H1 (cell line): ENCODE results near the gene ARFGEF3. TPM values are rescaled to one million over a fixed set of nuclear protein-coding genes. Genes with fewer than 3 reads are reported as not detected.

Source experiments
- CTCF ChIA-PET: fragments of 300-600 bp; sonication (Branson Sonifier 250); formaldehyde crosslinking; loops from one replicate; lab custom pipeline; 2021; ENCODE audit not compliant: partially characterized antibody; lab: Charles Lee
- POLR2A ChIA-PET: fragments of 300-600 bp; sonication (Branson Sonifier 250); formaldehyde crosslinking; loops from one replicate; lab custom pipeline; 2021; ENCODE audit warnings: inconsistent platforms; ENCODE audit not compliant: partially characterized antibody; lab: Charles Lee
- DNase-seq, 2 experiments: peaks; one replicate each; pipeline versions ENCODE4 v3.0.0 to v3.0.0-alpha.2; 2010 to 2022; ENCODE audit warnings: low spot score in 2 of 2, low read depth in 1 of 2, mixed read lengths in 1 of 2
- FAIRE-seq: peaks from 2 replicates; lab custom pipeline; 2011; peaks lifted over from hg19 to GRCh38; lab: Jason Lieb, UNC
- H2AFZ ChIP-seq: 2 replicates; pipeline ENCODE4 v1.8.1; 2012; ENCODE audit warnings: low read length, inconsistent platforms
- H2AK5ac ChIP-seq: 2 replicates; pipeline ENCODE4 v1.6.1; 2013; ENCODE audit warnings: low read depth, low read length
- H2BK120ac ChIP-seq: replicated peaks from 2 replicates; pipeline ENCODE3; 2013; ENCODE audit warnings: low read depth, low read length, inconsistent platforms
- H2BK12ac ChIP-seq: 2 replicates; pipeline ENCODE4 v1.6.1; 2013; ENCODE audit warnings: low read depth, low read length
- H2BK15ac ChIP-seq: 2 replicates; pipeline ENCODE4 v1.6.1; 2013; ENCODE audit warnings: low read length
- H2BK20ac ChIP-seq: 2 replicates; pipeline ENCODE4 v1.6.1; 2013; ENCODE audit warnings: low read length
- H2BK5ac ChIP-seq: 2 replicates; pipeline ENCODE4 v1.6.1; 2013; ENCODE audit warnings: low read depth, low read length
- H3K14ac ChIP-seq: 2 replicates; pipeline ENCODE4 v1.6.1; 2013; ENCODE audit warnings: inconsistent platforms; ENCODE audit not compliant: insufficient read length
- H3K18ac ChIP-seq: 2 replicates; pipeline ENCODE4 v1.6.1; 2013; ENCODE audit warnings: low read length; ENCODE audit errors: extremely low read depth
- H3K23ac ChIP-seq: 2 replicates; pipeline ENCODE4 v1.6.1; 2013; ENCODE audit warnings: inconsistent platforms; ENCODE audit not compliant: insufficient read length
- H3K23me2 ChIP-seq: 2 replicates; pipeline ENCODE4 v1.6.1; 2013; ENCODE audit warnings: low read depth, low read length
- H3K27ac ChIP-seq: 2 replicates; pipeline ENCODE4 v1.6.1; 2011; ENCODE audit warnings: low read depth, low read length, inconsistent platforms
- H3K27me3 ChIP-seq, 4 experiments: replicated peaks in 1 of 4; 1 replicate in 1 of 4; 2 replicates in 3 of 4; pipeline versions ENCODE4 v1.6.1 to v1.8.1; 2011 to 2013; ENCODE audit warnings: low read length in 3 of 4, mild to moderate bottlenecking in 3 of 4, inconsistent platforms in 2 of 4, mixed read lengths in 2 of 4, moderate library complexity in 1 of 4; ENCODE audit not compliant: control insufficient read depth in 3 of 4, insufficient read depth in 3 of 4; ENCODE audit errors: extremely low read depth in 1 of 4
- H3K36me3 ChIP-seq, 4 experiments: 2 replicates each; pipeline versions ENCODE4 v1.6.1 to v1.8.1; 2011 to 2013; ENCODE audit warnings: mild to moderate bottlenecking in 4 of 4, low read length in 3 of 4, moderate library complexity in 2 of 4, control low read depth in 1 of 4, inconsistent platforms in 1 of 4; ENCODE audit not compliant: insufficient read depth in 4 of 4, control insufficient read depth in 2 of 4
- H3K4ac ChIP-seq: replicated peaks from 2 replicates; pipeline ENCODE3; 2013; ENCODE audit warnings: low read length, low read depth, mixed read lengths, inconsistent platforms; ENCODE audit not compliant: insufficient read length
- H3K4me1 ChIP-seq, 4 experiments: replicated peaks in 1 of 4; 1 replicate in 1 of 4; 2 replicates in 3 of 4; pipeline versions ENCODE4 v1.6.1 to v1.8.1; 2011 to 2013; ENCODE audit warnings: low read length in 3 of 4, inconsistent platforms in 2 of 4, mixed read lengths in 1 of 4; ENCODE audit not compliant: insufficient read depth in 4 of 4, control insufficient read depth in 3 of 4
- H3K4me2 ChIP-seq, 2 experiments: 2 replicates each; pipeline versions ENCODE4 v1.6.1 to v1.8.1; 2011 to 2013; ENCODE audit warnings: low read depth in 2 of 2, low read length in 2 of 2, control low read depth in 1 of 2, inconsistent platforms in 1 of 2, mild to moderate bottlenecking in 1 of 2; ENCODE audit not compliant: insufficient read depth in 1 of 2
- H3K4me3 ChIP-seq, 4 experiments: fragments of 200-600, 300-600 bp in 1 of 4; sonication (generic), shearing (Covaris generic), sonication (Bioruptor Twin) in 1 of 4; 2 replicates each; pipeline versions ENCODE4 v1.5.1 to v1.8.1; 2011 to 2016; ENCODE audit warnings: low read length in 4 of 4, low read depth in 3 of 4, control low read depth in 2 of 4, inconsistent platforms in 2 of 4, mild to moderate bottlenecking in 2 of 4, mixed read lengths in 1 of 4, moderate library complexity in 1 of 4; ENCODE audit not compliant: insufficient read depth in 2 of 4; ENCODE audit errors: extremely low read depth in 1 of 4
- H3K56ac ChIP-seq: replicated peaks from 2 replicates; pipeline ENCODE3; 2013; ENCODE audit warnings: low read depth, mild to moderate bottlenecking, mixed read lengths, low read length, inconsistent platforms; ENCODE audit not compliant: insufficient read length
- H3K79me1 ChIP-seq: 2 replicates; pipeline ENCODE4 v1.6.1; 2013; ENCODE audit warnings: low read depth, low read length, control low read depth
- H3K79me2 ChIP-seq, 2 experiments: 2 replicates each; pipeline versions ENCODE4 v1.6.1 to v1.8.1; 2012 to 2013; ENCODE audit warnings: low read length in 2 of 2, mild to moderate bottlenecking in 2 of 2, inconsistent platforms in 1 of 2; ENCODE audit not compliant: insufficient read depth in 2 of 2, control insufficient read depth in 1 of 2
- H3K9ac ChIP-seq, 4 experiments: replicated peaks in 1 of 4; 1 replicate in 1 of 4; 2 replicates in 3 of 4; pipeline versions ENCODE4 v1.6.1 to v1.8.1; 2011 to 2013; ENCODE audit warnings: low read depth in 3 of 4, low read length in 3 of 4, control low read depth in 2 of 4, mild to moderate bottlenecking in 2 of 4, moderate library complexity in 2 of 4, inconsistent platforms in 1 of 4; ENCODE audit errors: extremely low read depth in 1 of 4
- H3K9me3 ChIP-seq, 2 experiments: 2 replicates each; pipeline versions ENCODE4 v1.6.1 to v1.8.1; 2012 to 2013; ENCODE audit warnings: mild to moderate bottlenecking in 2 of 2, moderate library complexity in 2 of 2, control low read depth in 1 of 2, inconsistent platforms in 1 of 2, low read depth in 1 of 2, low read length in 1 of 2, mixed read lengths in 1 of 2; ENCODE audit not compliant: insufficient read depth in 2 of 2
- H4K20me1 ChIP-seq, 2 experiments: replicated peaks in 1 of 2; 2 replicates each; pipeline versions ENCODE3 to v1.8.1; 2011 to 2013; ENCODE audit warnings: inconsistent platforms in 2 of 2, low read length in 2 of 2, mild to moderate bottlenecking in 1 of 2; ENCODE audit not compliant: insufficient read depth in 2 of 2, control insufficient read depth in 1 of 2
- H4K5ac ChIP-seq: 2 replicates; pipeline ENCODE4 v1.6.1; 2013; ENCODE audit warnings: low read length, low read depth, mixed read lengths, inconsistent platforms; ENCODE audit not compliant: insufficient read length
- H4K8ac ChIP-seq: 2 replicates; pipeline ENCODE4 v1.8.0; 2013; ENCODE audit warnings: mild to moderate bottlenecking, moderate library complexity, low read length, inconsistent platforms; ENCODE audit not compliant: insufficient read depth; ENCODE audit errors: extremely low read depth
- H4K91ac ChIP-seq: replicated peaks from 2 replicates; pipeline ENCODE3; 2013; ENCODE audit warnings: low read length, mixed read lengths, inconsistent platforms; ENCODE audit not compliant: insufficient read length
- CEBPB ChIP-seq: IDR thresholded peaks from 2 replicates; pipeline ENCODE4 v1.6.1; 2012; ENCODE audit warnings: low read depth, low read length
- CTCF ChIP-seq, 3 experiments: IDR thresholded peaks; 1 replicate in 2 of 3; 2 replicates in 1 of 3; pipeline versions ENCODE4 v1.5.1 to v1.6.1; 2011; ENCODE audit warnings: low read length in 3 of 3, mild to moderate bottlenecking in 3 of 3, inconsistent platforms in 2 of 3, low read depth in 1 of 3, moderate library complexity in 1 of 3; ENCODE audit not compliant: insufficient read depth in 1 of 3; ENCODE audit errors: control extremely low read depth in 1 of 3
- E2F6 ChIP-seq: IDR thresholded peaks from 2 replicates; pipeline ENCODE4 v1.6.1; 2012; ENCODE audit warnings: inconsistent platforms
- EGR1 ChIP-seq: IDR thresholded peaks from 2 replicates; pipeline ENCODE4 v1.6.1; 2011; ENCODE audit warnings: low read depth, low read length, borderline replicate concordance
- FOSL1 ChIP-seq: IDR thresholded peaks from 2 replicates; pipeline ENCODE4 v1.6.1; 2011; ENCODE audit warnings: mild to moderate bottlenecking, low read depth, low read length, moderate library complexity; ENCODE audit not compliant: insufficient read depth
- NANOG ChIP-seq: IDR thresholded peaks from 2 replicates; pipeline ENCODE4 v1.6.1; 2011; ENCODE audit warnings: low read length, low read depth, mild to moderate bottlenecking, inconsistent platforms; ENCODE audit not compliant: insufficient read depth, poor library complexity, severe bottlenecking
- RFX5 ChIP-seq: IDR thresholded peaks from 2 replicates; pipeline ENCODE4 v1.6.1; 2011; ENCODE audit warnings: low read depth, low read length, improper control_type of control experiment, borderline replicate concordance
- RXRA ChIP-seq: IDR thresholded peaks from 2 replicates; pipeline ENCODE4 v1.6.1; 2011; ENCODE audit warnings: low read depth, mild to moderate bottlenecking, low read length, moderate library complexity; ENCODE audit not compliant: insufficient read depth
- SAP30 ChIP-seq: fragments of 300-600 bp; sonication (generic); IDR thresholded peaks from 2 replicates; pipeline ENCODE4 v1.7.1; 2012; ENCODE audit warnings: low read length, moderate library complexity, mild to moderate bottlenecking, inconsistent platforms; ENCODE audit not compliant: insufficient read depth, insufficient replicate concordance
- TBP ChIP-seq: IDR thresholded peaks from 2 replicates; pipeline ENCODE4 v1.6.1; 2011; ENCODE audit warnings: low read depth, low read length, improper control_type of control experiment
- WGBS, 2 experiments: shearing (Covaris generic) in 1 of 2; methylation state at CpG; one replicate each; pipeline versions ENCODE4 v1.1.6 to v1.1.7; 2013 to 2015; ENCODE audit warnings: low lambda C conversion rate in 2 of 2, mixed read lengths in 2 of 2, inconsistent platforms in 1 of 2, low coverage in 1 of 2, missing lambda C conversion rate in 1 of 2; ENCODE audit not compliant: insufficient replicate concordance in 2 of 2, insufficient coverage in 1 of 2, insufficient read length in 1 of 2; ENCODE audit errors: extremely low coverage in 1 of 2, missing lambda C conversion rate in 1 of 2; 5-methylcytosine and 5-hydroxymethylcytosine counted together
- polyA plus RNA-seq, 7 experiments: library from polyadenylated mRNA; depleted of rRNA in 3 of 7; stranded (reverse) in 5 of 7; unstranded in 2 of 7; fragments of >200 nt in 5 of 7; fragments of 200-250 nt in 2 of 7; gene quantifications; 1 replicate in 5 of 7; 2 replicates in 1 of 7; 4 replicates in 1 of 7; pipeline versions ENCODE4 v1.2.1 to v1.2.3, GENCODE V29; 2011 to 2013; ENCODE audit warnings: missing spikeins in 2 of 7, mixed read lengths in 2 of 7
- total RNA-seq: library from RNA; stranded (reverse); fragmentation: NEBNext Ultra II Directional; extraction: Animal tissue kit (Norgen Biotek cat#: 25700); gene quantifications from 2 replicates; pipeline ENCODE4 v1.2.1, GENCODE V29; 2021

The ARFGEF3 gene
- total and polyA plus RNA-seq, 2 of the 8 experiments (the other 6 are each of a cell fraction or from before 2014, with no cell fraction given), result 5.8 to 23.2 TPM

GRCh38 chr6:138235205-138235604, 73.5 kb downstream of the ARFGEF3 start:
- H4K91ac ChIP-seq, result no peak overlapping the region
- no peak overlapping the region for H4K8ac ChIP-seq
- H2BK20ac ChIP-seq, result no peak overlapping the region
- H3K4me3 ChIP-seq, result no peak overlapping the region
- H4K5ac ChIP-seq, result no peak overlapping the region
- H2BK12ac ChIP-seq, result no peak overlapping the region
- ChIA-PET POLR2A (no interaction called here), CTCF (interaction anchor here (0.6 to 1.2 kb wide), 6 partner anchors 9 to 121 kb away, joined by 3 to 5 read pairs (median 4); partner anchors contain the start of genes ARFGEF3 and PBOV1)
- H3K79me1 ChIP-seq, result no peaks in the 10 kb centered on the region
- no peak overlapping the region for H2BK120ac ChIP-seq
- no peaks in the 10 kb centered on the region for H4K20me1 ChIP-seq
- no peaks in the 10 kb centered on the region for H3K79me2 ChIP-seq
- H3K27me3 ChIP-seq, result no peaks in the 10 kb centered on the region
- WGBS, 2 experiments, result 81% methylated on average over 1 of the region's 1 CpG; no CpG with 5 or more reads in 1 of the 2 experiments
- H3K23me2 ChIP-seq, result no peaks in the 10 kb centered on the region
- no peak overlapping the region for H3K23ac ChIP-seq
- H3K4me1 ChIP-seq, result no peaks in the 10 kb centered on the region
- H2AK5ac ChIP-seq, result no peak overlapping the region
- no peak overlapping the region for H2BK15ac ChIP-seq
- H3K14ac ChIP-seq, result no peak overlapping the region
- H2AFZ ChIP-seq, result no peak overlapping the region
- no peaks in the 10 kb centered on the region for H3K9me3 ChIP-seq
- H3K36me3 ChIP-seq, result 0 out of 8 replicates have a peak, but pooled peaks cover 0 to 3% (median 0%) of the 10 kb centered on the region in 4 experiments
- DNase-seq (no peak), FAIRE-seq (no peak)
- H3K18ac ChIP-seq, result no peak overlapping the region
- no peak overlapping the region for H2BK5ac ChIP-seq
- no peak overlapping the region for H3K4ac ChIP-seq
- H3K27ac ChIP-seq, result no peak overlapping the region
- no peak overlapping the region for H3K9ac ChIP-seq
- H3K4me2 ChIP-seq, result no peak overlapping the region
- no peak overlapping the region for H3K56ac ChIP-seq
- TF ChIP-seq FOSL1 (no peak), NANOG (no peak), TBP (no peak), EGR1 (no peak), CTCF (IDR thresholded peaks at IDR 0.05; ENCODE audit: control extremely low read depth in 1 of 3, insufficient read depth in 1 of 3, low read depth in 1 of 3, low read length in 3 of 3) (no peak), RFX5 (no peak), SAP30 (no peak), CEBPB (no peak), RXRA (no peak), E2F6 (no peak)
